ENCODE results near the gene CHMP5.

Gene CHMP5

DNA sequence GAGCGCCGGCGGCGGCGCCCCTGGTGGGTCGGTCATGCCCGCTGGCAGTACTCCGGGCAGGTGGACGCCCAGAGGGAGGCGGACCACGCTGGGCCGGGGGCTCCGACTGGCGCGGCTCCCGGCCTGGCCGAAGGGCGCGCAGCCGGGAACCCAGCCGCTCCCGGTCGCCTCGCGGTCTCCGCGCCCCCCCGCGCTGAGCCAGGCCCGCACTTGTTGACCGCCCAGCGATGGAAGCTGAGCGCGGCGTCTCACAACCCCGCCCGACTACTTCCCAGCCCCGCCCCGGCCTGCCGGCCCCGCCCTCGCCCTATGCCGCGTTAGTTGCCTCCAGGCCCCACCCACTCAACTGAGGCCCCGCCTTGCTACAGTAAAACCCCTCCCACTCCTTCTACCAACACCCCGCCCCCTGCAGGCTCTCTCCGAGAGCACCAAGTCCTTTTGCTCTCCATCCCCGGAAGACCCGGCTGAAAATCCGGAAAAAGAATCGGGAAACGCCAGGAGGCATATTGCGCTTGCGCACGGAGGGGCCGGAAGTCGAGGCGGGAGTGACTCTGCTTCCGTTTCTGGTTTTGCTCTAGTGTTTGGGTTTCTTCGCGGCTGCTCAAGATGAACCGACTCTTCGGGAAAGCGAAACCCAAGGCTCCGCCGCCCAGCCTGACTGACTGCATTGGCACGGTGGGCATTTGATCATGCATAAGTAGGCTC lies at the start of gene CHMP5, which contains the start of gene BAG1:
Gene CHMP5, plus strand, starts transcription at position 577 of the 705 bp plus-strand sequence. Its CDS starts 30 bp downstream, at position 607.
Gene BAG1, minus strand, starts transcription at position 236 of the 705 bp plus-strand sequence.
- peak; percentile 100 for DNase-seq

DNA sequence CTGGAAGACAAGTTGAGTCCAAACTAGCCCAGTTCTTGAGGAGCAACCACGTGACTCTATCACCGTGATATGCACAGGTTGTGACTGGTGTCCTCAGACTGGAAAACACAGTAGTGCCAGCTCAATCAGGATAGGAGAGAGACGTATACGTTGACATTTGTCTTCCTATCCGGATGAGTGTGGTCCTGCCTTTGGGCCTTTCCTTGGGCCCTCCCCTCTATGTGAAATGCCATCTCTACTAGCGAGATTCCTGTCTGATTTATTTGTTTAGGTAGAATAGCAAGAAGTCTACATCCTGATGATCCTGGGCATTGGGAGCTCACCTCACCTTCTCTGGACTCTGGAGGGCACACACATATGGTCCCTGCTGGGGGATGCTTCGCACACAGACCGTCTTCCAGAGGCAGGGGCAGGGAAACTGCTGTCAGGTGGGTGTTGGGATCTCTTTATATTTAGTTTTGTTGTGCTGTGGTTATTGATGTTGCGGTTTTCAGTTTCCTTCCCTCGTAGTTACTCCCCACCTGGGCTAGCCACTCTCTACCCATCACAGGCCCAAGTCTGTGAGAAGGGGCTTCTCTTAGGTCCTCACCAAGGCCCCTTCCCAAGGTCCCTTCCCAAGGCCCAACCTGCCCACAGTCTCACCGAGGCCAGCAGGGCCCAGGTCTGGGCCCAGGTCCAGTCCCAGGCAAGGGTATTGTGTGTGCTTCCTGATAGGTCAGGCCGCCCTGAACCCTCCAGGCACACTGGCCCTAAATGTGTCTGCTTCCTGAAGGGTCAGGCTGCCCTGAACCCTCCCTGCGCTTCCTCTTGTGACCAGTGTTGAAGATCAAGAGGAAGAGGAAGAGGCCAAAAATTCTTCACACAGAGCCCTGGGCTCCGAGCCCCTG lies 43.9 kb upstream of the CHMP5 start:
- no peak for DNase-seq

DNA sequence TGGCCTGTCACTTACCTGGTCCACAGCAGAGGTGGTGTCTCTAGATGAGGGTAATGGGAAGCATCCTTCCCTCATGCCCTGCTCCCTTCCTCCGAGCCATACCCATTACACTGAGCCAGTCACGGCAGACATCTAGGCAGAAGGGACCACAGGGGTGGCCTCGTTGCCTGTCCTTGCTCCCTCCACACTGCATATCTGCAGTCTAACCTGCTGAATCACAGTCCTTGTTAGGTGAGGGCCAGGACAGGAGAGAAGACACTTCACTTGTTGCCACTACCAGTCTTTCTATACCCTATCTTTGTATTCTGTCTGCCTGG lies 43.3 kb upstream of the CHMP5 start:
- DNase-seq, result no peak

DNA sequence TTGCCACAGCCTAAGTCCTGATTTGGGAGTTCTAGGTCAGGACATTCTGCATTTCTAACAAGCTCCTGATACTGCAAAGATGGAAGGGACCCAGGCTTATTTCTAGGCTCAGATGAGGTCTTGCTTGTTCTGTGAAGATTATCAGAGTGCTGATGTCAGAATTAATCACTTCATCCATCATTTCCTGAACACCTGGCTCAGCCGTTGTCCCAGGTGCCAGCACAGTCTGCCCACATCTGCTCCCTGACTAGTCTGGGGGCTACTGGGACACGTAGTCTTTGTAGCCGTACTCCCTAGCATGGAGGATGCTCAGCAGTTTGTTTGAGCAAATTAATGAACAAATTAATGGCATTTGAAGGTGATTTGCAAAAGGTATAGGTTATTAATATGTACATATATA lies 42.8 kb upstream of the CHMP5 start:
- no peak for DNase-seq

DNA sequence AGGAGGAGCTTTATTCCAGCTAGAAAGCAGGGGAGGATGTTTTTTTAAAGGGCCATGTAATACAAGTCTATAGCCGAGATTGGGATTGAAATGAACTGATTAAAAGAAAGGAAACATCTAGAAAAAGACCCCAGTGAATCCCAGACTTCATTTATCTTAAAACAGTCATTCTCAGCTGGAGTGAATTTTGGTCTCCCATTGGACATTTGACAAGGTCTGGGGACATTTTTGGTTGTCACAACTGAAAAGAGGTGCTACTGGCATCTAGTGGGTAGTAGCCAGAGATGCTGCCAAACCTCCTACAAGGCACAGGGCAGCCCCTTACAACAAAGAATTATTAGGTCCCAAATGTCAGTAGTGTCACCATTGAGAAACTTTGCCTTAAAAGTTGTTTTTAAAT lies 41.2 kb upstream of the CHMP5 start:
- no peak for DNase-seq

DNA sequence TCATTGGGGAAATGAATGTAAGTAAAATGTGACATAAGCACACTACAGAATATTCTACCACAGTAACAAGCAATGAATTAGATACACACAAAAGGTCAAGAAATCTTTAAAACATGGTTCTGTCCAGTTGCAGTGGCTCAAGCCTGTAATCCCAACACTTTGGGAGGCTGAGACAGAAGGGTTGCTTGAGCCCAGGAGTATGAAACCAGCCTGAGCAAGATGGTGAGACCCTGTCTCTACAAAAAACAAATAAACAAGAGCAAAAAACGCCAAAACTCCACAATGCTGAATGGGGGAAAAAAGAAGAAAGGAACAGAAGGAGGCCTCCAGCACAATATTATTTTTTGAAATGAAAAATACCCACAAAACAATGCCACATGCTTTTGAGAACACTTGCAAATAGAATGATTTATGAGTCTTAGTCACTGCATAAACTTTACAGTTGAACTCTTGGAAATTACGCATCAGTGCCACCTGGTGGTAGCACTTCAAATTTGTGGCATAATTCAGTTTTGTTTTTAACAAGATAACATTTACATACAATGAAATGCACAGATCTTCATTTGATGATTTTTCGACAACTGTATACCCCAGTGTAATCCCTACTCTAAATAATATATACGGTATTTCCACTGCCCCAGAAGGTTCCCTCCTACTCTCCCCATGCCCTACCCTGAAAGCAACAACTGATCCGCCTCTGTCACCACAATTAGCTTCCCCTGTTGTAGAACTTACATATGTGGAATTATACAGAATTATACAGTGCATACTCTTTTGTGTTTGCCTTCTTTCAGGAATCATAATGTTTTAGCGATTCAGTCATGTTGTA lies 39.3 kb upstream of the CHMP5 start:
- DNase-seq, result peak; percentile 82

DNA sequence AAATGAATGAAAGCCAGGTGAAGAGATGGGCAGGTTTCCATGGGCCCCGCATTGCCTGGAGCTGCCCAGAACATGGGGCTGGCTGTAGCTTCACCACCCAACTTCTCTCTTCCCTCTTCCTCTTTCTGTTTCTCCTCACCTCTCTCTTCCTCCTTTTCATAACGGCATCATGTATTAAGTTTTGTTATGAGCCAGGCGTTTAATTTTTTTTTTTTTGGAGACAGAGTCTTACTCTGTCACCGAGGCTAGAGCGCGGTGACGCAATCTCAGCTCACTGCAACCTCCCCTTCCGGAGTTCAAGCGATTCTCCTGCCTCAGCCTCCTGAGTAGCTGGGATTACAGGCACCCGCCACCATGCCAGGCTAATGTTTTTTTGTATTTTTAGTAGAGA lies 37.8 kb upstream of the CHMP5 start:
- DNase-seq, result no peak

DNA sequence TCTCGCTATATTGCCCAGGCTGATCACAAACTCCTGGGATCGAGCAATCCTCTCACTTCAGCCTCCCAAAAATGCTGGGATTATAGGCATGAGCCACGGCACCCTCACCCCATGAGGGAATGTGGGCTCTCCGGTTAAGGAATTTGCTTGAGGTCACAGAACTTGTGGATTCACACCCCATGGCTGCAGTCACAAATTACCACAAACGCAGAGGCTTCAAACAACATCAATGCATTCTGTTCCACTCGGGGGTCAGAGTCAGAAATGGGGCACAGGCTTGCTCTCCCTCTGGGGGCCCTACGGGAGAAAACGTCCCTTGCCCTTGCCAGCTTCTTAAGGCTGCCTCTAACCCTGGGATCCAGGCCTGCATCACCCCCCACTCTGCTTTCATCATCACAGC lies 37.1 kb upstream of the CHMP5 start:
- no peak for DNase-seq

DNA sequence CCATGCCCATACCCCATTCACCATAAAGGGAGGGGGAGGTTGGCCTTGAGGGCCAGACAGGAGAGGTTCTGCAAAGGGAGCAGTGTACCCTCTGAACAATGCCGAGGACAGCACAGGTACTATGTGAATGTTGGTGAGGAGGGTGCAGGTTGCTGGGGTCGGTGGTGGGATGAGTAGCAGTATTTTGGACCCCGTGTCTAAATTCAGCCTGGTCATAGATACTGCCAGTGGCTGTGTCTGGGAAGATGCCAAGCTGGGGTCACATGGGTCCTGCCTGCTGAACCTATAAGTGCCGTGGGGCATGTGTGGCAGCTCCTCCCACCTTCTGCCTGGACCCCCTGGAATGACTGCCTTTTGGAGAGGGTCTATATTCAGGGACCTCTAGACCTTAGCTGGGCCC lies 36.2 kb upstream of the CHMP5 start:
- DNase-seq, result no peak

DNA sequence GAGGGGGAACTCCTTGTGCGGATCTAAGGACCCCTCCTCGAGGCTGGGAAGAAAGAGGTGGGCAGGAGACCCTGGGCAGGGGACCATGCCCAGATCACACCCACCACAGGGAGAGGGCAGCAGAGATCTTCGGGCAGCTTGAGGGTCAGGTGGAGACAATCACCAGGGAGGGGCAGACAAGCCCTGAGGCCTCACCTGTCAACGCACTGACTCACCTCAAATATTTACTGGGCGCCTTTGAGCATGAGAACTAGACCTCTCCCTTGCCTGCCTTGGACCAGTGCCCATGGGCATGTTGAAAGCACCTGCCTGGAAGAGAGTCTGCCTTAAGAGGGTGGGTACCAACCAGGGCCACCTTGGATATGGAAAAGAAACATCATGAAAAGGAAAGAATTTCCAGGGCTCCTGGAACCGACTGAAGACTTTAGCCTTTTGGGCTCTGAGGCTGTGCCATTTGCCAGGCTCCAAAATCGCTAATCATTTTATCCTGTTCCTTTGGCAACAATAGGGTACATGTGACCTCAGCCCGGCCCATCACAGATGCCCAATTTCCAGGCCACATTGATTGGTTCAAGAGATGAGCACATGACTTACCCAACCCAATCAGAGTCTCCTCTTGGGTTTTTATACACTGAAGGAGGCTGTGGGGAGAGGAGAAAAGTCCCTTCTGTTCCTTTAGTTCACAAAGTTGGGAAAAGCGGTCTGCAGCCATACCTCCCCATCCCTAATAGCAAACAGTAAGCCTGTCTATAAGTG lies 35.3 kb upstream of the CHMP5 start:
- DNase-seq, result no peak

DNA sequence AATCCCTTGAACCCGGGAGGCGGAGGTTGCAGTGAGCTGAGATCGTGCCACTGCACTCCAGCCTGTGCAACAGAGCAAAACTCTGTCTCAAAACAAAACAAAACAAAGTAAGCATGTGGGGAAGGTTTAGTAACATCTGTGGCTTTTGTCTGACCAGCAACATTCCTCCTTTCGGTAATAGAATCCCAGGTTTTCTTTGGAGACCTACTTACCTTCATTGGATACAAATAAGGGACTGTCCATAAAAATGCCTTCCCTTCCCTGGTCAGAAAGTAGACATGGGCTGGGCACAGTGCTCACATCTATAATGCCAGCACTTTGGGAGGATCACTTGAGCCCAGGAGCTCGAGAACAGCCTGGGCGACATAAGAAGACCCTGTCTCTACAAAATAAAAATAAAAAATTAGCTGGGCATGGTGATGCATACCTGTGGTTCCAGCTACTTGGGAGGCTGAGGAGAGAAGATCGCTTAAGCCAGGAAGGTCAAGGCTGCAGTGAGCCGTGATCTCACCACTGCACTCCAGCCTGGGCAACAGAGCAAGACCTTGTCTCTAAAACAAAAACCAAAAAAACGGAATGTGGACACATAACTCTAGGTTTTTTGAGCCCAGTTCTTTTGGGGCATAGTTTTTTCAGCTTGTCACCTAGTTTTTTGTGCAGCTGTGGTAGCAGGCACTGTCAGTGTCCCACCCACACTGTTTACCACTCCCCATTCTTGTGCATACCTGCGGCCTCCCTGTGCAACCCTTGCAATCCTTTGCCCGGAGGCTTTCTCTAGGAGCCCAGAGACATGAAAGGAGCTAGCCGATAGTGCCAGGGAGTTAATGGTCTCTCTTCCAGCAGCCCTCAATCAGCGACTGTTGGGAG lies 33.9 kb upstream of the CHMP5 start:
- DNase-seq, result no peak

DNA sequence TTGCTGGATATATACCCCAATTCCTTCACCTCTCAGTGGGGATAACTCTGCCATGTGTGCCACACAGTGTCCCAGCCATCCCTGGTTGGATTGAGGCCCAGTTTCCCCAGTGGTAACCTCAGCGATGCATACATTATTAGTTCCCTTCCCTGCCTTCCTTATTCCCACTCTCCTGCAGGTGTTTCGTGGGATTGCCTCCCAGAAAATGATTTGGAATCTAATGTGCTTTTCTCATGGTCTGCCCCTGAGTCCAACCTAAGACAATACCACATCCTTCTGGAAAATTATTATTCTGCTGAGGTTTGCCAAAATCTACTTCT lies 33.3 kb upstream of the CHMP5 start:
- DNase-seq, result no peak

DNA sequence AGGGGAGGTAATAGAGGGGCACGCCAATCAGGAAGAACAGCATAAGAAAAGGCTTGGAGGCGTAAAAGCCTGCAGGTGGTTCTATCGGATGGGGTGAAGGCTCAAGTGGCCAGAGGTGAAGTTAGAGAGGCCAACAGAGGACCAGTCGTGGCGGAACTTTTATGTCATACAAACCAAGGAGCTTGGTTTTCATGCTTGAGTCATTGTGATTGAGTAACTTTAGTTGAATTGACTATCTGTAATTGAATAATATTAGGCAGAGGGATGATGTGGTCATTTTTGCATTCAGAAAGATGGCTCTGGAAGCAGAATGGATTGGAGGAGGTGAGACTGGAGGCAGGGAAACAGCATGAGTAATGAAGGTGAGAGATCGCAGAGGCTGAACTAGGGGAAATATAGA lies 32.0 kb upstream of the CHMP5 start:
- DNase-seq, result no peak

DNA sequence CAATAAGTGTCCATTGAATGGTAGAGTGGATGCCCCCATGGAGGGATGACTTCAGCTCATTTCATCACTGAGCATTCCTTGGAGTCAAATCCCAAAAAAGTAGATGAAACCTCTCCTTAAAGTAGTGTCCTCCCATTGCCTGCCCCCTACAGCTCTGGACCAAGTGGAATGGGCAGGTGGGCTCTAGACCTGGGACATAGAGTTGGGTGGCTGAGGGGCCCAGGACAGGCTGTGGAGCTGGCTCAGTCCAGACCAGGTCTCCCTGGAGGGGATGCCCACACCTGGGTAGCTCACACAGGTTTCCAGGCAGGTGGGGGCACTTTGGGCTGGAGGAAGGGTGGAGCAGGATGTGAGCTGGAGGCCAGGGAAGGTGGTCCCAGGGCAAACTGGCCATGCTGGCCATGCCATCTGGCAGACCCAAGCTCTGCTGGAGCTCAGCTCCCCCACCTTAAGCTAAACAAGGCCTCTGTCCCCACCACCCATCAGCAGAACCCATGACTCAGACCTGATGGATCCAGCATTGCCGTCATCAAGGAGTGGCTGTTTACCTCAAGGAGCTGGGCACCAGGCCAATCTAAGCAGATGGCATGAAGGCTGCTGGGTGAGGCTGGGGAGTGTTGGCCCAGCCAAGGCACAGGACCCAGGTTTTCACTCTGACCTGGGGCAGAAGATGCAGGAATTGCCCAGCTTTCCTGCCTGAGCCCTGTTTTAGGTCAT lies 31.1 kb upstream of the CHMP5 start:
- no peak for DNase-seq

DNA sequence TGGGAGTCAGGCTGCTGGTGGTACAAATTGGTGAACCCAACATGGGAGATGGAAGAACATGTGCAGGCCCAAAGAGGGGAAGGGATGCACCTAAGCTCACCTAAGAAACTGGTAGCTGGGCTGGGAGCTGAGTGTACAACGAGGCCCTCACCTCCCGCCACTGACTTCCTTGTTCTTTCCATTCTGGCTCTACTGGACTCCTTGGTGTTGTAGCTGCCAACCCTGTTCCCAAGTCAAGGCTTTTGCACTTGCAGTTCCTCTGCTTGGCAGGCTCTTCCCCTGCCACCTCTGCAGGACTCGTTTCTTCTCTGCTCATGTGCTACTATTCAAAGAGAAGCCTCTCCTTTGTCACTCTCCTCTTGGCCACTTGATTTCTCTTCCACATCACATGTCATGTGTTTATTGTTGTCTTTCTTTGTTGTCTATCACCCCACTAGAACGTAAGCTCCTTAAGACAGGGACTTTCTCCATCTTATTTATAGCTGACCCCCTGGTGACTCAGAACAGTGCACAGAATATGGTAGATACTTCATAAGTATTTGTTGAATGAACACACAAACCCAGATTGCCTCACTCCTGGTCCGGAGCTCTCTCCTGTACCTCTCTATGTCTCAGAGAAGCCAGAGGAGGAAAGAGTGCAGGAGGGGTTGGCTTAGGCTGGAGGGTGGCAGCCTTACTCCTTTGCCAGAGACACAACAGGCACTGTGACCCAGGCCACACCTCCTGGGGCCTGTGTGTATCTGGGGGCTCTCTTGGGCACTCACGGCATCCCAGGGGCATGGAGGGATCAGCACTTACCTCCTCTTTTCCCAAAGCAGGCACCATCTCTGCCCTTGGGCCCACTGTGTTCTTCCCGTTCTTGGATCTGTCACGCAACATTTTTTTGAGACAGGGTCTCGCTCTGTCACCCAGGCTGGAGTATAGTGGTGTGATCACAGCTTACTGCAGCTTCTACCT lies 30.1 kb upstream of the CHMP5 start:
- no peak for DNase-seq

DNA sequence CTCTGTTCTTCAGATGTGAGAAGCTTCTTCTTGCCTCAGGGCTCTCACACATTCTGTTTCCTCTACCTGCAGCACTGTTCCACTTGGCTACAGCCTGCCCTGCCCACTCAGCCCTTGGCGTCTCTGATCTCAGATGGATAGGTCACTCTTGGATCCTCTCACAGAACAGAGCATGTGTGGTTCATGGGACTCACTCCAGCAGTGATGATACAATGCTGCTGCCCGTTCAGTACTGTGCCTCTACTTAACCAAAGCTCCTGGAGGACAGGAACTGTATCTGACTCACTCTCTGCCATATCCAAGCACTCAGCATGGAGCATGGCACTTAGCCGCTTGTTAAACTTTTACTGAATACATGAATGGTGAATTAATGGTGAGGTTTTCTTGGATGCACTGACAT lies 28.3 kb upstream of the CHMP5 start:
- no peak for DNase-seq

DNA sequence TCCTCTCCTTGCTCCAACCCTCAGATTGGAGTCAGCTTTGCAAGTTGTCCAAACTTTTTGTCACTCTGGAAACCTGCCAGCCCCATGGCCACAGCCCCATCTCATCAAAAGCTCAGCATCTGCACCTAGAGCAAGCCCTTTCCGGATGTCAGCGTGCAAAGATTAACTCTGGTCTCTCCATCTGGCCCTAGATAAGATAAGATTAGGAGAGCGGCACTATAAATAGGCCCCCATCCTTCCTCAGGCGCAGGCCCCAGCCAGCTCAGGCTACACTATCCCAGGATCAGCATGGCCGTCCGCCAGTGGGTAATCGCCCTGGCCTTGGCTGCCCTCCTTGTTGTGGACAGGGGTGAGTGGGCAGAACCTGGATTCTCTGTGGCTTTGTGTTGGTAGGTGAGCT lies 24.9 kb upstream of the CHMP5 start, which contains the start of gene SPINK4:
Gene SPINK4, plus strand, starts transcription at position 247 of the 400 bp plus-strand sequence. Its CDS starts 42 bp downstream, at position 289.
- no peak for DNase-seq

DNA sequence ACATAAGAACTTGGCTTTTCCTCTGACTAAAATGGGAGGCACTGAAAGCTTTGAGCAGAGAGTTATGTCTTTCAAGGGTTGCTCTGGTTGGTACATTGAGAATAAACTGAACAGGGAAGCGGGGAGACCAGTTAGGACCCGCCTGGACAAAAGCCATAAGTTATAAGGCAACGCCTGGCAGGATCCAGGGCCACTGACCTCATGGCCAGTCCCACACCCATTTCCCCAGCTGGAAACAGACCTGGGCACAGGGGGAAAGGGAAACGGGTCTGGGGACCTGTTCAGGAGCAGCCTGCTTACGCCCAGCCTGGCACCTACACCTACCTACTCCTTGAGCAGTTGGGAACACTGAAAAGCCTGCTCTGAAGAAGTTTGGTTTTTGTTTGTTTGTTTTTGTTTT lies 23.6 kb upstream of the CHMP5 start:
- no peak for DNase-seq

DNA sequence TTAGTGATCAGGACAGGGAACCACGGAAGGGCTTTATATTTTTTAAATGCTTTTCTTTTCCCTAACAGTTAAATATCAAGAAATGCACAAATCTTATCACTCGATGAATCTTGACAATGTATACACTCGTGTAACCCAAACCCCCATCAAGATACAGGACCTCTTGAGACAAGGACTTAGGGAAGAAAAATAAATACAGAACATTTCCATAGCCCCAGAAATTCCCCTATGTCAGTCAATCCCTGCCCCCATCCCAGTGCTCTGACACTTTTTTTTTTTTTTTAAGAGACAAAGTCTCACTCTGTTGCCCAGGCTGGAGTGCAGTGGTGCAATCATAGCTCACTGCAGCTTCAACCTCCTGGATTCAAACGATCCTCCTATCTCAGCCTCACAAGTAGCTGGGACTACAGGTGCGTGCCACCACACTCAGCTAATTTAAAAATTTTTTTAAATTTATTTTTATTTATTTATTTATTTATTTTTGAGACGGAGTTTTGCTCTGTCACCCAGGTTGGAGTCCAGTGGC lies 22.2 kb upstream of the CHMP5 start:
- DNase-seq, result no peak

All from stimulated activated CD8-positive, alpha-beta memory T cell treated with anti-CD3 and anti-CD28 coated beads, Interleukin-4, amount 100 ng/mL, for 48 hours (primary cell).